HG03064 (cell line): ENCODE results near the gene FCN1.

Source experiments
- ATAC-seq: cut with Tn5 transposase; IDR thresholded peaks from one replicate; pipeline ENCODE4 v1.9.1; 2021; ENCODE audit warnings: low read depth; ENCODE audit not compliant: unreplicated experiment

The FCN1 gene

DNA sequence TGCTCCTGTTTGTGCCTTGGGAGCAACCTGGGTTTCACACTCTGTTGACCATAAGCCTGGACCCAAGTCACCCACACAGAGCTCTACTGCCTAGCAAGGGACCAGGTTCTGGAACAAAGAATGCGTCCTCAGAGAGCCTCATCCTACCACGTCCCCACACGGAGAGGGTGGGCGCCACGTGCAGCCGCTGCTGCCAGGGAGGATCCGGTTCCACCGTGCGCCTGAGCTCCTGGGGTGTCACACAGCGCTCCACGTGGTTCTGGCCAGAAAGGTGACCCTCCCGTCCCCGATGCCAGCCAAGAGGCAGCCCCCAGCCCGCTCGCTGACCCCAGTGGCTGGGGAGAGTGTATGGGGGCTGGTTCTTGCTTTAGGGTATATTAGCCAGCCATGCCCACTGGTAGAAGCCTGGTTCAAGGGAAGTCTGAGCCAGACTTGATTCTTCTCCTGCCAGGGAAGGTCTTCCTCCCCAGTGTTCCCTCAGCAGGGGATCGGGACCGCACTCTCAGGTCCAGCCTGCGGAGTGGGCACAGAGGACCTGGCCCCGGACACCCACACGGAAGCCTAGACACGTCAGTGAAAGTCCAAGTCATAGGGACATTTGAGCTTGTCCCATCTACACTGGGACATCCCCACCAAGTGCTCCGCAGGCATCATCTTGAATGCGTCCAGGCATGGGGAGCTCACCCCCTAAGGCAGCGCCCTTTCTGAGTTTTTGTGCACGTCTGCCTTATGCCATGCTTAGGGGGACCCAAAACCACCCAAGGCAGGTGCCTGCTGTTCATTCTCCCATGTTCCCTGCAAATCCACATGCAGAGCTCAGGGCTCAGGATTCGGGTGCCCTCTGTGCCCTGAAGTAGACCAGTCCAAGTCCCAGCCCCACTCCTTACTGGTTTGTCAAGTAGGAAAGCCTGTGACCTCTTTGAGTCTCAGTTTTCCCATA, 2.4 kb downstream of the FCN1 start:
- ATAC-seq: no peak

DNA sequence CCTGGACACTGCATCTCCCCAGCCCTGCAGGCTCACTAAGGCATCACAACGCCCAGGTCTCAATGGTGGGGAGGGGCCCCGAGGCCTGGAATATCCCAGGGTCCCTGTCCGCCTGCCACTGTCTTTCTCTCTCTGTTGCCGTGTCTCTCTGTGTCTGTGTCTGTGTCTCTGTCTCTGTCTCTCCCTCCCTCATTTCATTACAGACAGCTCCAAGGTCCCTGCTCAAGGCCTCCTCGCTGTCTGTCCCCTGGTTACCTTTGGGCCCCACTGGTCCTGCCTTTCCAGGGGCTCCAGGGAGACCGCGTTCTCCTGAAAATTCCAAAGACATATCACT, 3.2 kb downstream of the FCN1 start:
- no peak for ATAC-seq

DNA sequence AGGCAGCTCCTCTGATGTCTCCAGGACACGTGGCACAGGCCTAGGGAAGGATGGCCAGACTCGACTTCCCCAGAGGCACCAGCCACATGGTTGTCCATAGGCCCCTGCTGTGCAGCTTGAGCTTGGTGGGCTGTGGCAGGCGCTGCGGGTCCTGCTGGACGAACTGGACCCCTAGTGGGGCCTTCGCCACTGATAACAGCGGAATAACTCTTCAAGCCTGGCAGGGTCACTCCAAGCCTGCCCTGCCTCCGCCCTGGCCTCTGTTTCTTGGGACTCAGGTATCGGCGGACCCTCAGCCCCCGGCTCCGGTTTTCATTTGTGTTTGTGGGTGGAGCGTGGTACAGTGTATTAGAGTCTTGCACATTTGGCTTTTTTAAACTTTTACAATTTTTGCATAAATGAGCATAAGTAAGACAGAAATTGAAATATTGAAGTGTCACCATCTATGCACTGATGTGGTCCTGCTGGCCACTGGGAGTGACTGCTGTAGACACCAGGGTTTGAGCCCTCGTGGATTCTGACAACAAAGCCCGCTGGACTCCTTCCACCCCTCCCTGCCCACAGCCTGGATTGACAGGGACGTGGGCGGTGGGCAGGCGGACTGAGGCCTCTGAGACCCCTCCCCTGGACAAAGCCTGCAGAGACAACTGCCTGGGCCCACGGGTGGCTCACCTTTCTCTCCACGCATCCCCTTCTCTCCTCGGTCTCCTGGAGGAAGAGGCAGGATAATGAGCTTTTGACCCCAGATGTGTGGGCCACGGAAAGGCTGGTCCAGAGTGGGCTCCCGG, 3.8 kb downstream of the FCN1 start:
- no peak for ATAC-seq

DNA sequence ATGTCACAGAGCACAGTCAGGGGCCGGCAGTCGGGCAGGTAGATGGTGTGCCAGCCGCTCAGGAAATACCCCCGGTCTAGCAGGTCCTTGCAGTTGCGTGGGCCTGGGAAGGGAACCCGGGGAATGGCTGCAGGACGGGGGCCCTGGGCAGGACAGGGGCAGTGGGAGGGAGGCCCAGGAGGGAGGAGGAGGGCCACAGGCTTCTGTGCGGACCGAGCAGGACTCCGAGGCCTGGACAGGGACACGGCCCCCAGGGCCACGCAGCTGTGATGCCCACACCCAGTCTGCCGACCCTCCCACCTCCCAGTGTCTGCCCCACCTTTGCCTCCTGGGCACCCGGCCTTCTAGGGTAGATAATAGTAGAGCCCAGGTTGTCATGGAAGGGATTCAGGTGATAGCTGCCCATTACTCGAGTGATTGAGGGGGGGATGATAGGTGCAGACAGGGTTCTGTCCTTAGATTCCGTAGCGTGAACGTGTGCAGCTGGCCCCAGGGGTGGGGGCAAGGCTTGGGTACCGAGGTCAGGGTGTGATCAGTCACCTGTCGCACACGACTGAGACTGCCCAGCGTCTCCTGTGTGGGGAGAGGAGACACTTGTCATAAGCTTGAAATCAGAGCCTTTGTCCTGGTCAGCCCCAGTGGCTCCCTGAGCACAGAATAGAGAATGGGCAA, 4.5 kb downstream of the FCN1 start:
- ATAC-seq: no peak

DNA sequence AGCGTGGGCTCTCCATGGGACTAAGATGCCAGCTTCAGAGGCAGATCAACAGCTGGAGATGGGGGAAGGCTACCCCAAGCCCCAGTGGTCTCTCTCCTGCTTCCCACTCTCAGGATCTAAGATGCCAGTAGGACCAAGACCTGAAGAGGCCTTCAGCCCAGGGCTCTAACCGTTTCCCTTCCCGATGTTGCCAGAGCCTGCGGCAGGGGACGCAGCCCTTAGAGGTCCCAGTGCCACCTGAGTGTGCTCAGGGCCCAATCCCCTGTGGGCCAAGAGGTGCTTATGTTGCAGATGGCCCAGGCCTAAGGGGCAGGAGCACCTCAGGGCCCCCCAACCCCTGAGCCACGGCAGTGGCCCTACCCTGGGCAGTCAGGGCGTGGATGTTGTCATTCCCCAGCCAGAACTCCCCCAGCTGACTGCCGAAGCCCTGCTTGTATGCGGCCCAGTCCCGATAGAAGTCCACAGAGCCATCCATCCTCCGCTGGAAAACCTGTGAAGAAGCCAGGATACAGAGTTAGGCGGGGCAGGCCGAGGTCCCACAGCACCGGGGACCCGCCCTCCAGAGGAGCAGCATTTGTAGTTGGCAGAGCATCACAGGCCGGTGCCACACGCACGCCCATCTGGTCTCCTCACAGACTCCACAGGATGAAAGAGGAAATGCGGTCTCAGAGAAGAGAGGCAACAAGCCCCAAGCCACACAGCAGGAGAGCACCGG, 5.4 kb downstream of the FCN1 start:
- no peak for ATAC-seq

DNA sequence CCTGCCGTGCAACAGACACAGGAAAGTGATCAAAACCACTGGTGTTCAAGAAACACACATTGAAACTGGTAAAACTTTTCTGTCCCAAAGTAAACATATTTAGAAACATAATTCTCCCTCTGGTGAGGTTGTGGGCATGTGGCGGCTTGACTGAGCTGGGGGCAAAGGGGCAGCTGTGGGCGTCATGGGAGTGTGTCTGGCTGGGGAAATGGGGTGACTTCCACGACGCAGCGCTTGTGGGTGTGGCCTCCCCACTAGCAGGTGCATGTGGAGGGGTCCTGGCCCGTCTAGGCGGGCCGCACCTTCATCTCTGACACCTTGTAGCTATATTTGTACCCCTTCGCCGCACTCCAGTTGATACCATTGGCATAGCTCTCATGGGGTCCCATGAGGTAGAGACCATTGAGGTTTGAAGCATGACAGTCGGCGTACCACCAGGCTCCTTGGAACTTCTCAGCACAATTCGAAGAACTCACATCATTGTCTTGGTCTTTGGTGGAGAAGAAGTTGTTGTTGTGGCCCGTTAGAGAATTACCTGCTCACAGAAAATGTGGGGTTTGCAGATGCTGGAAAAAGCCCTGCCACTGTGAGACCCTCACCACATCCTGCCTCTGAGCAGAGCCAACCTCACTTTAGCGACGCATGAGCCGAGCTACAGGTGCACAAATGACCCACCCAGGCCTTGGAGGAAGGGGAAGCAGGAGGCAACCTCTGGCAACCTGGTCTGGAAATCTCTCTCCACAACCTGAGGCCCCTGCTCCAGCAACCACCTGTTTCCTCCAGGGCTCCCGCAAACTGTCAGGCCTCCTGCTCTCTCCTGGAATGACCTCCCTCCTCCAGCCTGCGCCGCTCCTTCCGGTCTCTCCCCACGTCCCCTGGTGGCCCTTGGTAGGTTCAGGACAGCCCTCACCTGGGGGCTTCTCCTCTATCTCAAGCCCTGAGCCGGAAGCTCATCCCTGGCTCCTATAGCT, 7.9 kb downstream of the FCN1 start:
- no peak for ATAC-seq

DNA sequence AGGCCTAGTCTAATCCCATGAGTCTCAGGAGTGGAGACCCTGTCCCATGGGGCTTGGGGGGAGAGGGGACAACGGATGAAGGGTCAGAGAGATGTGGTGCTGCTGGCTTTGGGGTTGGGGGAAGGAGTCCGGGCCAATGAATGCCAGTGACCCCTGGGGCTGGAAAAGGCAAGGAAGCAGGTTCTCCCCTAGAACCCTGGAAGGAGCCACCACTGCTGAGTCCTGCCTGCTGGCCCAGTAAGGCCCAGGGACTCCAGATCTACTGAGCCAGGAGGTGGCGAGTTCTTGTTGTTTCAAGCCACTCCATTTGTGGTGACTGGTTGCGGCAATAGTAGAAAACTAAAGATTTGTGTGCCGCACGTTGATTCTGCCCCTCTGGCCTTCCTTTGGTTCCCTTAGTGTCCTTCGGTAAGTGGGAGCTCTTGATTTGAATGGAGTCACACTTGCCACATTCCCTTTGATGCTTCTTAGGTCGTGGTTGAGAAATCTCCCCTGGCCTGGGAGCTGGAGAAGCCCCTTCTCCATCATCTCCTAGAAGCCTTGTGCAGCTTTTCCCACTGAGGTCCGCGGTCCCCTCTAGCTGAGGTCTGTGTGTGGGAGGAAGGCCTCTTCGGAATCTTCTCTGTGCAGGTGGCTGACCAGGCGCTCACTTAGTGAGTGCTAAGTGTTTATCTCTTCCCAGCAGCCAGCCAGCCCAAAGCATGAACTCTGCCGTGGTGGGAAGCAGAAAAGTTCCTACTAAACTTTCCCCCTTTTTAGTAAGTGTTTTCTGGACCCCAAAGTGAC, 9.0 kb downstream of the FCN1 start:
- ATAC-seq: no peak

DNA sequence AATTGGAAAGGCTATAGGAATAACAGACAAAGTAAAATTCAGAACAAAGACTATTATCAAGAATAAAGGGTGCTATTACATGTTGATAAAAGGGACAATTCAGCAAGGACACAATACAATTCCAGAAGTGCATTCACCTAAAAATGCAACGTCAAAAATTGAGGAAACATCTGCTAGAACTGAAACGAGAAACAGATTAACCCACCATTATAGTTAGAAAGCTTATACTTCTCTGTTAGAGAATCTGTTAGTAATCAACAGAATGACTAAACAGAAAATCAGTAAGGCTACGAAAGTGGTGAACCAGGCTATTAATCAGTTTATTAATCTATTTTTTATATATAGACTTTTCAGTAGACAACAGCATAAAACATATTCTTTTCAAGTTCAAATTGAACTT, 14.8 kb downstream of the FCN1 start:
- ATAC-seq: no peak

DNA sequence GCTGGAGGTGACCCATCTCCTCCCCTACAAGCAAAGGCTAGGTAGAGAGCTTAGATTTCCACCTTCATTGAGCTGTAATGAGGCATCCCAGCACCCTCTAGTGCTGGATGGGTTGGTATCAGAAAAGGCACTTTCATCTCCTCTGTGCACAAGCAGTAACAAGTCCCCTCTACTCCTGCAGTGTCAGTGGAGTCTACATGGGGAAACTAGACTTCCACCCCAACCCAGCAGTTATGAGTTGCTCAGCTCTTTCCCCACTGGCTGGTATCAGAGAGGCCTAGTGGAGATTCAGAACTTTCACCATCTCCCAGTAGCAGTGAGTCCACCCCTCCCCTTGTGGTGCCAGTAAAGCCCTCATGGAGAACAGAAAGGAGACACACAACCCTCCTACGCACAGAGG, 17.9 kb downstream of the FCN1 start:
- no peak for ATAC-seq

DNA sequence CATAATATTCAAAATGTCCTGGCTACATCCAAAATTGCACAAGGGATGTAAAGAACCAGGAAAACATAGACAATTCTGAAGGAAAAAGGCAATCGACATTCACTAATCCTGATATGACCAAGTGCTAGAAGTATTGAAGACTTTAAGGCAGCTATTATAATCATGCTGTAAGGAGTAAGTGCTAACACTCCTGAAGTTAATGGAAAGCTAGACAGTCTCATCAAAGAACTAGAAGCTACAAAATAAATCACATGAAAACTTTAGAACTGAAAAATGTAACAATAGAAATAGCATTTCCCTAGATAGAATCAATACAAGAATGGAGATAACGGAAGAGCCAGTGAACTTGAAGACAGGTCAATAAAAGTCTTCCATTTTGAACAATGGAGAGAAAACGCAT, 18.5 kb downstream of the FCN1 start:
- no peak for ATAC-seq

DNA sequence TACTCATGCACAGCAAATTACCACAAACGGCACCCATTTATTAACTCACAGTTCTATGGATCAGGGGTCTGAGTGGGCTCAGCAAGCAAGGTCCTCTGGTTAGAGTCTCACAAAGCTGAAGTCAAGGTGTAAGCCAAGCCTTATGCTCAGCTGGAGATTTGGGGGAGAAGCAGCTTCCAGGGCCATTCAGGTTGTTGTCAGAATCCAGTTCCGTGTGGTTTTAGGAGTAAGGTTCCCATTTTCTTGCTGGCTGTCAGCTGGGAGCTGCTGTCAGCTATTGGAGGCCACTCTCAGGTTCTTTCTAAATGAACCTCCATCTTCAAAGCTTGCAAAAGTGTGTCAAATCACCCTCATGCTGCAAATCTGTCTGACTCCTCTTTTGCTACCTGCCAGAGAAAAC, 19.4 kb downstream of the FCN1 start:
- ATAC-seq: no peak

DNA sequence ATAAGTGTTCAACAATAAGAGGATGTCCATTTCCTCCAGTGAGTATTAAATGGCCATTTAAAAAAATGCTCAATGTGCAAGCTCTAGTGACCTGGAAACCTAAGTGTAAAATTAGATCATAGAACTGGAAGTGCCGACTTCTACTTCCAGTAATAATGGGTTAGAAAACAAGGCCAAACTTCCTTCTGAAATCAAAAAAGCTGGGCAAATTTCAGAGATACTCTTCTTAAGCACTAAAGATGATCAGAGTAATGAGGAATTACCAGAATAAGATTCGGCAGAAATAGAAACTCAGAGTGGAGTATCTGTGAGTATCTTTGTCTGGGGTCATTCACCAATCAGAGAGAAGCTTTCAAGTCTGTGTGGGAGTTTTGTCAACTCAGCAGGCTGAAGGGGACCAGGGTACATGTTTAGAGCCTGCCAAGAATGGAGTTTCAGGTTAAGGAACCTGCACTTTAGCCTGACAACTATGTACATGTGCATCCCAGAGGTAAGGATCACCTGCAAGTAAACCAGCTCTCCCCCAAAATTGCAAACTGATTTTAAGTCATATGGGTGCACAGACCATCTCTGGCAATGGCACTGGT, 20.0 kb downstream of the FCN1 start:
- no peak for ATAC-seq

DNA sequence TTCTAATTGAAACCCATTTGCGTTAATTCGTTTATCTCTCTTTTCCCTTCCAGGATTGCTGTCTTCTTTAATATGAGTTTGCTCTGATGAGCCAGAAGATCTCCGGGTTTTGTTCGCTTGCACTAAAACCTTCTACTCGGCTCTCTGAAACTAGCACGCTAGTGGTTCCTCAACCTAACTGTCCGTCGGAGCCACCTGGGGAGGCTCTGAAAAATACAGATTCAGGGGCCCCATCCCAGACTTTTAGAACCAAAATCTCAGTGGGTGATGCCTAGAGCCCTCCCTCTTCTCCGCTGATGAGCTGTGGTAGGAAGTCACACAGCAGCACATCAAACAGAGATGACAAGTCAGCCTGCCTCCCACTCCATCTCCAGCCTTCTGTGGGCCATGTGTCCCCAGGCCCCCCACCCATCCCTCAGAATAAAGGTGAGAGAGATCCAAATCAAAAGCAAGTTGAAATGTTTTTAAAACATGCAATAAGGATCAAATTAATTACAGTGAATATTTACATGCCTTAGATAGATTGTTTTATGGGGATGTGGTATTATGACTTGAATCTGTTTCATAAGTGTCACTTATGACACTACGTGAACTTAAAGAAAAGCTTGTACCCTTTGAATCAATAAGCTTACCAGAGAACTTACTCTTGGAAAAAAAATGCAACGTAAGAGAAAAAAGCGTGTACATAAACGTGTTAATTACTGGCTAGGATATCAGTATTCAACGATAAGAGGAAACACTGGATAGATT, 20.7 kb downstream of the FCN1 start:
- ATAC-seq: no peak

DNA sequence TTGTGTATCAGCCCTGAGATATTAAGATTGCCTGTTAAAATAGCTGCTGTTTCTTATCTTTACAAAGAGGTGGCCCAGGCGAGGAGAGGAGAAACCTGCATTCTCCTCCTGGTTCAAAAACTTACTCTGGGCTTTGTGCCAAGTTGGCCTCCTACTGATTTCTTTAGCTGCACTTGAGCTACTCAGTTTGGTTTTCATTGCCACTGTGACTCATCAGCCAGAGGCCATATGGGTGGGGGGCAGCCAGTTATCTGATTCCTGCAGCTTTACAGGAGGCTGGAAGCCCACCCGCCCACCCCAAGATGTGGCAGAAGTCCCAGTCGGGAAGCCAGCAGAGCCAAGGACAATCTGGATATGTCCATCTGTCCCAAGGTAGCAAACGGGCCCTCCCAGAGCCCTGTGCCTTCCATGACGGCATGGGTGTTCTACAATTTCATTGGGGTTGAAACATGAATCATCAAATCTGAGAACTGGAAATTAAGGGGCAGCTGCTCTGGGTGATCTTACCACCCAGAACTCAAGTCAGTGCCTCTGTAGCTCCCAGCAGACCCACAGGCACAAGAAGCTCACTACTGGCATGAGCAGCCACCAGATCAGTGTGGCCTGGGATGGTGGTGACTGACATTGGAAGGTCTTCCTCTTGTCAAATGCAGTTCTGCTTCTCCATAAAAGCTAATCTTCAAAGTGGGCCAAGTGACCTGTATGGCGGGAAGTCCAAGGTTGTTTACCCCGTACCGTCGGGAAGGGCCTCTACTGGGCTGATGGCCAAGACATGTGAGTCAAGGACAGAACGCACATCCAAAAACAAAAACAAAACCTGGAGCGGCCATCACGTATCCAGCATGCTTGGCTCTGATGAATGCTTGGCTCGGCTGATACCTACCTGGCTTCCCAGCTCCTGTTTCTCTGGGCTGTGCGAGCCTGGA, 21.5 kb downstream of the FCN1 start:
- ATAC-seq: no peak

DNA sequence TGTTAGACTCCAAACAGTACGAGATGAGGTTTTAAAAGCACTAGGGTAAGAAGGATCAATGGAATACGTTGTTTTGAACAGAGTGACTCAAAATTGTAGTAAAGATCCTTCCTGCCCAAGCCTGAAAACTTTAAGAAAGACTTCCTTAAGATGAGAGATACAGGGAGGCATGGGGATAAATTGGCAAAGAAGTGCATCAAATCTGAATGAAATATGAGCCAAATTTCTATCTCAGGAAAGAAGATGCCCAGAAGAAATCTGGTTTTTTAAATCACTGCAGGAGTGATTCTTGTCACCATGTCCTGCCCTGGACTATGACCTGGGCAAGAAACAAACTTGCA, 22.2 kb downstream of the FCN1 start:
- no peak for ATAC-seq

DNA sequence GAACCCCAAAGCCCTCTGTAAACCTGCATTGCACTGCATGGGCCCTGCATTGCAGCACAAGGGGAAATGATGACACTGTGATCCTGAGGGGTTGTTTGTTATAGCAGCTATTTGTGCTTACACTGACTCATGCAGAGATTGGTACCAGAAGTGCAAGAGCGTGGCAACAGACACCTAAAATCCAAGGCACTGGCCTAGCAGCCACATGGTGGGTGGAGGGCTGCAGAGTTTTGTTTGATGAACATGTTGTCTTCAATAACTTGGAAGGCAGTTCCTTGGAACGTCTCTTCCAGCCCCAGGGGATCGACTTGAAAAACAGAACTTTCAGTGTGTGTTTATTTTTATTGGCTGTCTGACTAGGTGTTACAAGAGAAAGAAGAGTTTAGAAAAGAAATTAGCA, 22.6 kb downstream of the FCN1 start:
- no peak for ATAC-seq
